Suprapubic skin (tissue), 4 donors: ENCODE data around the gene OGA. TPM values are rescaled to one million over a fixed set of nuclear protein-coding genes. Genes with fewer than 3 reads are reported as not detected.

ENCODE experiments used
- DNase-seq, 2 donors: peaks; one replicate each; pipeline ENCODE4 v3.0.0-alpha.2; 2019; ENCODE audit warnings: low spot score in 2 of 2
- H3K27ac ChIP-seq: fragments of 200-600 bp; sonication (generic); one replicate; pipeline ENCODE4 v1.5.1; 2019
- H3K27me3 ChIP-seq: fragments of 200-600 bp; sonication (generic); one replicate; pipeline ENCODE4 v1.5.1; 2019
- H3K36me3 ChIP-seq: fragments of 200-600 bp; sonication (generic); one replicate; pipeline ENCODE4 v1.5.1; 2019
- H3K4me1 ChIP-seq: fragments of 200-600 bp; sonication (generic); one replicate; pipeline ENCODE4 v1.5.1; 2019
- H3K4me3 ChIP-seq: fragments of 200-600 bp; sonication (generic); one replicate; pipeline ENCODE4 v1.5.1; 2019; ENCODE audit warnings: mild to moderate bottlenecking
- H3K9me3 ChIP-seq: fragments of 200-600 bp; sonication (generic); one replicate; pipeline ENCODE4 v1.5.1; 2019
- CTCF ChIP-seq, 2 donors: fragments of 200-600 bp in 1 of 2; fragments of 450-650 bp in 1 of 2; sonication (generic) in 1 of 2; IDR thresholded peaks; one replicate each; pipeline ENCODE4 v1.5.1; 2016 to 2019; ENCODE audit warnings: antibody characterized with exemption in 2 of 2, mild to moderate bottlenecking in 1 of 2, moderate library complexity in 1 of 2
- EP300 ChIP-seq: sonication (generic); formaldehyde crosslinking; IDR thresholded peaks from one replicate; pipeline ENCODE4 v1.6.1; 2017; ENCODE audit warnings: antibody characterized with exemption
- POLR2A ChIP-seq, 2 donors: fragments of 450-650 bp; IDR thresholded peaks; one replicate each; pipeline ENCODE4 v1.6.1; 2017; ENCODE audit warnings: antibody characterized with exemption in 2 of 2, mild to moderate bottlenecking in 2 of 2, moderate library complexity in 2 of 2
- POLR2AphosphoS5 ChIP-seq, 3 donors: sonication (generic); formaldehyde crosslinking; IDR thresholded peaks; one replicate each; pipeline ENCODE4 v1.6.1; 2017; ENCODE audit warnings: antibody characterized with exemption in 3 of 3
- WGBS: methylation state at CpG from one replicate; pipeline ENCODE4 v1.1.5; 2018; 5-methylcytosine and 5-hydroxymethylcytosine counted together
- total RNA-seq, 4 donors: library from RNA; depleted of rRNA; stranded (reverse); fragments of >200 nt; gene quantifications; one replicate each; pipeline ENCODE4 v1.1.0, GENCODE V29; 2016

Gene OGA
- total RNA-seq, 4 donors from 2014 or later = 90.2 to 423 (median 131) TPM

GRCh38 chr10:101856626-101857025 is 38.4 kb upstream of the OGA start:
- TF ChIP-seq POLR2AphosphoS5 (IDR thresholded peaks at IDR 0.05) = no peak
- TF ChIP-seq CTCF (IDR thresholded peaks at IDR 0.05) = no peak
- no peak for TF ChIP-seq EP300
- no peak for TF ChIP-seq POLR2A (IDR thresholded peaks at IDR 0.05)
- H3K4me1 ChIP-seq = no peaks in the 10 kb centered on the region

GRCh38 chr10:101851411-101852116 is 33.3 kb upstream of the OGA start:
- H3K9me3 ChIP-seq = no peaks in the 10 kb centered on the region
- H3K4me1 ChIP-seq = peaks cover 4% of the 10 kb centered on the region
- 67% methylated on average over 4 of the region's 4 CpGs for WGBS
- H3K36me3 ChIP-seq = peaks cover 27% of the 10 kb centered on the region
- DNase-seq = no peak
- no peak overlapping the region for H3K4me3 ChIP-seq
- no peak for TF ChIP-seq CTCF (IDR thresholded peaks at IDR 0.05)
- no peak for TF ChIP-seq EP300
- TF ChIP-seq POLR2A (IDR thresholded peaks at IDR 0.05) = no peak
- no peak for TF ChIP-seq POLR2AphosphoS5 (IDR thresholded peaks at IDR 0.05)
- no peaks in the 10 kb centered on the region for H3K27me3 ChIP-seq
- no peak overlapping the region for H3K27ac ChIP-seq

More at GRCh38 chr10:101856626-101857025, 38.4 kb upstream of the OGA start:
- H3K9me3 ChIP-seq = no peaks in the 10 kb centered on the region
- no peak overlapping the region for H3K27ac ChIP-seq
- no peak for DNase-seq
- no peak overlapping the region for H3K4me3 ChIP-seq
- H3K36me3 ChIP-seq = peaks cover 4% of the 10 kb centered on the region
- H3K27me3 ChIP-seq = no peaks in the 10 kb centered on the region

GRCh38 chr10:101850749-101851148 is 32.5 kb upstream of the OGA start:
- TF ChIP-seq POLR2A (IDR thresholded peaks at IDR 0.05) (no peak), CTCF (IDR thresholded peaks at IDR 0.05) (no peak), EP300 (no peak), POLR2AphosphoS5 (IDR thresholded peaks at IDR 0.05) (no peak)
- Histone ChIP-seq H3K36me3 (peaks cover 34% of the 10 kb centered on the region), H3K27ac (no peak overlapping the region), H3K4me3 (no peak overlapping the region), H3K27me3 (no peaks in the 10 kb centered on the region), H3K9me3 (no peaks in the 10 kb centered on the region), H3K4me1 (peaks cover 4% of the 10 kb centered on the region)
- DNase-seq = no peak
- WGBS = 77% methylated on average over 3 of the region's 3 CpGs

GRCh38 chr10:101848894-101849351 is 30.7 kb upstream of the OGA start:
- TF ChIP-seq CTCF (IDR thresholded peaks at IDR 0.05) (no peak), POLR2AphosphoS5 (IDR thresholded peaks at IDR 0.05) (no peak), POLR2A (IDR thresholded peaks at IDR 0.05) (no peak), EP300 (no peak)
- H3K27ac ChIP-seq = no peak overlapping the region
- WGBS = 75% methylated on average over 3 of the region's 3 CpGs
- no peaks in the 10 kb centered on the region for H3K9me3 ChIP-seq
- H3K4me1 ChIP-seq = peaks cover 5% of the 10 kb centered on the region
- no peak for DNase-seq
- H3K4me3 ChIP-seq = no peak overlapping the region
- no peaks in the 10 kb centered on the region for H3K27me3 ChIP-seq
- peaks cover 35% of the 10 kb centered on the region for H3K36me3 ChIP-seq

GRCh38 chr10:101848408-101848807 is 30.2 kb upstream of the OGA start:
- H3K27ac ChIP-seq = no peak overlapping the region
- peaks cover 35% of the 10 kb centered on the region for H3K36me3 ChIP-seq
- H3K27me3 ChIP-seq = no peaks in the 10 kb centered on the region
- H3K4me1 ChIP-seq = peaks cover 10% of the 10 kb centered on the region
- no peak overlapping the region for H3K4me3 ChIP-seq
- WGBS = 87% methylated on average over 4 of the region's 4 CpGs
- no peaks in the 10 kb centered on the region for H3K9me3 ChIP-seq
- no peak for DNase-seq
- no peak for TF ChIP-seq POLR2A (IDR thresholded peaks at IDR 0.05)
- TF ChIP-seq EP300 = no peak
- TF ChIP-seq CTCF (IDR thresholded peaks at IDR 0.05) = no peak
- no peak for TF ChIP-seq POLR2AphosphoS5 (IDR thresholded peaks at IDR 0.05)
